Measurements from ENCODE around the gene BACH2.

GRCh38 chr6:90008908-90009501 lies 287.6 kb downstream of the BACH2 start:
- TF ChIP-seq CTCF (IDR thresholded peaks at IDR 0.05) (no peak), POLR2A (IDR thresholded peaks at IDR 0.05) (no peak)
